HG03064 (cell line): ENCODE data around the gene FAM156B.
"Not testable (repeated sequence)": the region's sequence is repeated elsewhere in the genome, so short reads cannot be mapped to it uniquely, and the experiment has no call there.

ENCODE experiments used
- ATAC-seq: cut with Tn5 transposase; IDR thresholded peaks from one replicate; pipeline ENCODE4 v1.9.1; 2021; ENCODE audit warnings: low read depth; ENCODE audit not compliant: unreplicated experiment

The FAM156B gene

GRCh38 chrX:52914704-52915103, 17.6 kb downstream of the FAM156B start:
- ATAC-seq, result not testable (repeated sequence)

GRCh38 chrX:52923781-52924241, 26.7 kb downstream of the FAM156B start:
- peak; percentile 42 for ATAC-seq

GRCh38 chrX:52930214-52930613, 33.1 kb downstream of the FAM156B start:
- ATAC-seq, result not testable (repeated sequence)

DNA sequence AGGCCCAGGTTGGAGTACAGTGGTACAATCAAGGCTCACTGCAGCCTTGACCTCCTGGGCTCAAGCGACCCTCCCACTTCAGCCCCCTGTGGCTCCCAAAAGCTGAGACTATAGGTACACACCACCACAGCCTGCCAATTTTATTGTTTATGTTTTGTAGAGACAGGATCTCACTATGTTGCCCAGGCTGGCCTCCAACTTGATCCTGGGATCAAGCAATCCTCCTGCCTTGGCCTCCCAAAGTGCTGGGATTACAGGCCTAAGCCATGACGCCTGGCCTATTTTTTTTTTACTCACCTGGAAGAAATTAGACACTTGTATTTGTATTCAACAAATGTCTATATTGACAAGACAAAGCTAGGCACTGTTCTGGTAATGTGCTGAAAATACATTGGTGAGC, 36.1 kb downstream of the FAM156B start:
- ATAC-seq, result no peak

DNA sequence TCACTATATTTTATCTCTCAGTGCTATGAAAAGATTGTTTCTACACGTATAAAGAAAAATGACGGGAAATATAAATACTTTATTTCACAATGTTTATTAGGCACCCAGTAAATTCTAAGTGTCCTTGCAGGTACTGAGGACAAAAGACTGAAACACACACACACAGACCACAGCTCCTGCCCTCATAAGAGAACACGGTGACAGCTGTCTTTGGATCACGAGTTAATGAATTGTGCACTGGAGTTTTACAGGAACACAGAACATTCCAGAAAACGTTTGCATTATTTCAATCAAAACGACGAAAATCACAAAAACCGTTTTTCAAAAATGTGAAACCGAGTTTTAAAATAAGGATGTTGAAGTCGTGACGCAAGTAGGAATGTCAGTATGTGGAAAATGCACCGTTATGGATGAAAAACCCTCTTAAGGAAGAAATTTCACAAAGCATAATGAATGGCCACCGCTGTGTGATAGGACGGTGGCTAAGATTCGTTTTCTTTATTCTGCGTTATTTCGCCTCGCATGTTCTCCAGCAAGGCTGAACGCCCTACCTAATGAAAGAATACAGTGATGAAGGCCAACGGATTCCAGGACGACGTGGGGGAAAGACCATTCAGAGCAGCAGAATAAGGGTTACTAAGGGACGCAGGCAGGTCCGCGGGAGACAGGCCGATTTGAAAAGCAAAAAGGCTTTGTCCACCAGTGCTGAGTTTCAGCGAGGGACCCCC, 37.0 kb downstream of the FAM156B start:
- ATAC-seq, result peak; percentile 27

- peak; percentile 93 for ATAC-seq
Observed at GRCh38 chrX:52934704-52935469, 37.8 kb downstream of the FAM156B start.

DNA sequence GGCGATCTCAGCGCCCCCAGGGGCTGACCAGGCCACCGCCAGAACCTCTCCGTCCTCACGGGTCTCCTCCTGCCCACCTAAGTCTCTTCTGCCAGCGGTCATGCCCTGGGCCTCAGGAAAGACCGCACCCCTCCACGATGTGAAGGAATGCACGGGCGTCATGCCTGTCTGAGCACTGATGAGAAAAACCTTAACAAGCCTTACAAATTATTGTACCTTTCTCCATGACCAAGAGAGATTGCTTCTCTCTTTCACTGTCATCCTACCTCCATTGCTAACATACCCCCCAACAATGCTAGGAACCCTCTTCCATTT, 38.3 kb downstream of the FAM156B start:
- not testable (repeated sequence) for ATAC-seq

GRCh38 chrX:52940704-52941103, 43.6 kb downstream of the FAM156B start:
- ATAC-seq, result not testable (repeated sequence)

- ATAC-seq, result not testable (repeated sequence)
Observed at GRCh38 chrX:52941728-52942127, 44.6 kb downstream of the FAM156B start.

DNA sequence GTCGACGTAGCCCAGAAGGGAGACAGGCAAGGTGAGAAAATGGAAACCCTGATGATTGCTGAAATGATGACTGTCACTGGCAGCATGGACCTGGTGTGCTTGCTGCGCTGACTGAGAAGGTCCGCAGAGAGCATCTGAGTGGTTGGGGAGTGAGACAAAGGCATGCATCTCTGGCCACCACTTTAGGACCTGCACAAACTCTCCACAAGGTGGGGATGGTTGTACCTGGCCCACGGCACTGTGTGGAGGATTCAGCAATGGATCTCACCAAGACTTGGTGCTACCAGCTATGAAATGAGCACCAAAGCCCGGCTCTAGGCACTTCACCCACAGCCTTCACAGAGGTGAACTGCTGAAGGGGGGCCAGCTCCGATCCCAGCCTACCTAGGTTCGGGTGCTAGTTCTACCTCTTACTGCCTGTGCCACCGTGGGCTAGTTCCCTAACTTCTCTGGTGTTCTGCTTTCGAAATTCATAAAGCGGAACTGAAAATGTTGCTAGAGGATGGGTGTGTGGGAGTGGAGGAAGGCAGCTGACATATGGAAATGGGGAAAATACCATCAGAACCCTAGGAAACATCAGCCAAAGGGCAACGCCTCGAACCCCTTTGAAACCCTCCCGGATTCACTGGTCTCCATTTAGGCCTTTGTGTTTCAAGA, 48.8 kb downstream of the FAM156B start:
- ATAC-seq, result not testable (repeated sequence)

GRCh38 chrX:52947501-52947900, 50.4 kb downstream of the FAM156B start:
- ATAC-seq, result not testable (repeated sequence)

- not testable (repeated sequence) for ATAC-seq
Observed at GRCh38 chrX:52948265-52948664, 51.1 kb downstream of the FAM156B start.

GRCh38 chrX:52949325-52949724, 52.2 kb downstream of the FAM156B start:
- not testable (repeated sequence) for ATAC-seq

DNA sequence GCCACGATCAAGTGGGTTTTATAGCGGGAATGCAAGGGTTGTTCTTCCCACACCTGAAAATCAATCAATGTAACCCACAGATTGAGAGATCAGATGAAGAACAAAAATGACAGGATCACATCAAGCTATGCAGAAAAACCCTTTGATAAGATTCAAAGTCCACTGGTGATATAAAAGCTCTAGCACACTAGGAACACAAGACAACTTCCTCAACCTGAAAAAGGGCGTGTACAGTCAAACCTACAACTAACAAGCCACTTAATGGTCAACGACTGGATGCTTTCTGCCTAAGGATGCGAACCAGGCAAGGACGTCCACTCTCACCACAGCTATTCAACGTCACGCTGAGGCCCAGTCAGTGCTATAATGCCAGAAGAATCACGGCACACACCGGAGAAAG, 52.8 kb downstream of the FAM156B start:
- ATAC-seq, result not testable (repeated sequence)
